Kasumi-1 (cell line): ENCODE results near the gene TMED10.
A peak's percentile ranks its signal among the peaks of the same experiment; 100 is the strongest.
"Not testable (repeated sequence)": the region's sequence is repeated elsewhere in the genome, so short reads cannot be mapped to it uniquely, and the experiment has no call there.

Experiments used
- DNase-seq, 2 experiments: peaks; one replicate each; lab custom pipeline; 2025; lab: John Stamatoyannopoulos, UW

TMED10 gene

DNA sequence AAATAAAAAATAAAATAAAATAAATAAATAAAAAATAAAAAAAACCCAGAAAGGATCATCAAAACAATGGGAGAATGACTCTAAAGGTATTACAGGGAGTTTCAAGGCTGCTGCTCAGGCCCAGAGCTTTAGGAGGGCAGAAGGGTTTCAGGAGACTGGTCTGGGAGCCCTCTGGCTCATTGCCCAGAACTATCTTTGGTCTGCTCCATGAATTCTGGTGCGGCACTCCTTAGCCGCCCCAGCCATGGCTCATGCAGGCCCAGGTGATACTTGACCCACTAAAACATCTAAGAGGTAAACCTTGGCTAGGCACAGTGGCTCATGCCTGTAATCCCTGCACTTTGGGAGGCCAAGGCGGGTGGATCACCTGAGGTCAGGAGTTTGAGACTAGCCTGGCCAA lies 14.7 kb upstream of the TMED10 start:
- DNase-seq = no peak

DNA sequence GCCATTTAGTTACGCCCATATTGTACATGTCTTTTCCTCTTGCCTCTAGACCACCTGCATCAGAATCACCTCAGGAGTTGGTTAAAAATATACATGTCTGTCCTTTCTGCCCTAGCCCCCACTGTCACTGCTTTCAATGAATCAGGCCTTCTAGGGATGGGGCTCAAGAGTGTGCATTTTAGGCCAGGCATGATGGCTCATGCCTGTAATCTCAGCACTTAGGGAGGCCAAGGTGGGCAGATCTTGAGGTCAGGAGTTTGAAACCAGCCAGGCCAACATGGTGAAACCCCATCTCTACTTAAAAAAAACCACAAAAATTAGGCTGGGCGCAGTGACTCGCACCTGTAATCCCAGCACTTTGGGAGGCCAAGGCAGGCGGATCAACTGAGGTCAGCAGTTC lies 13.6 kb upstream of the TMED10 start:
- DNase-seq = no peak

DNA sequence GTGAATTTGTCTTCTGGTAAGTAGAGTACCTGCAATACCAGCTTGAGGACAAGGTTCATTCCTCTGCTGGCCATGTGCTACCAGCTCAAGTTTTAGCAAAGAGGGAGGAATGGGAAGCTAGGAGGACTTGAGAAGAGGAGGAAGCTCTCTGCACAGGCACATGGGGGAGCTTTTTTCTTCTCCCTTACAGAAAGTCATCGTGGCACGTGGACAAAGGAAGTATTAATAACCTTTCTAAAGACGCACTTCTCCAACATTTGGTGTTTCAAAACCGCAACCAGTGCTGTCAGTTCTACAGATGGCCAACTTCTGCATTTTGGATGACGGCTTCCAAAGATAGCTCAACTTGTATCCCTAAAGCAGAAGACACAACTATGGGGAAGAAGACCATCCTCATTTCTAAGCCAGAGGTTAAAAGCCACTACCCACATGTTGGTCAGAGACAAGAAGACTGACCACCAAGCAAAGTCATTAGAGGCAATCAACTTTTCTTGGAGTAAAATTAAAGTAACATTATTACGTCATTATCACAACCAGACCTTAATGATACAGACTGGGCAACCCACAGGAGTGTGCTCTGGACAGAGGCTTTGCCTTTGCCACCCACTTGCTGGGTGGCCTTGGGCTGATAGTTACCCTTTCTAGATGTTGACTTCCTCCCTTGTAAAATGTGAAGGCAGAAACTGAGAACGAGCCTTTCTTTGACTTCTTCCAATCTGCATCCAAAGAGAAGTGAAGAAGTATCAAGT lies 12.3 kb upstream of the TMED10 start:
- DNase-seq = peak; percentile 98 to 99

DNA sequence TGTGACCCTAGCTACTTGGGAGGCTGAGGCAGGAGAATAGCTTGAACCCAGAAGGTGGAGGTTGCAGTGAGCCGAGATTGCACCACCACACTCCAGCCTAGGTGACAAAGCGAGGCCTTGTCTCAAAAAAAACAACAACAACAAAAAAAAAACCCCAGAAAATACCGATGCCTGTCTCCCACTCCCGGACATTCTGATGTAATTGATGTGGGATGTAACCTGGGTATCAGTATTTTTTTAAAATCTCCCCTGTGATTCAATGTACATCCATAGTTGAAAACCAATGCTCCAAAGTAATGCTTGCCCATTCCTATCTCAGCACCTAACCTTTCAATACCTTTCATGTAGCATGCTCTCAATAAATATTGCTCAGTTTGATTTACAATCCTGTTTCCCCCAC lies 11.7 kb upstream of the TMED10 start:
- no peak for DNase-seq

DNA sequence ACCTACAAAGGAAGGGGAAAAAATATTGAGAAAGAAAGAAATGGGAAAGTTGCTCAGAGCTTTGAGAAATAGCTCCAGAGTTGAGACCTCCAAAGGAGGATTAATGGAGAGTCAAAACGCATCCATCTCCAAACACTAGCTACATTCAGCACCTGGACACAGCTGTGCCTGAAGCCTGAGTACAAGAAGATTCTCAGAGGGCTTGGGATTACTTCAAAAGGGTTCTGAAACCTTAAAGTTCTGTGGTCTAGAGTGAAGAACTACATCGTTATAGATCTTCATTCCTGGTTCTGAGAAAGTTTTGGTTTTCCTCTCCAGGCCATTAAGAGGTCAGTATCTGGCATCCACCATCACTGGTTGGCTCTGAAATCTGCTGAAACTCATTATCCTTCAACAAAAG lies 10.5 kb upstream of the TMED10 start:
- no peak for DNase-seq

DNA sequence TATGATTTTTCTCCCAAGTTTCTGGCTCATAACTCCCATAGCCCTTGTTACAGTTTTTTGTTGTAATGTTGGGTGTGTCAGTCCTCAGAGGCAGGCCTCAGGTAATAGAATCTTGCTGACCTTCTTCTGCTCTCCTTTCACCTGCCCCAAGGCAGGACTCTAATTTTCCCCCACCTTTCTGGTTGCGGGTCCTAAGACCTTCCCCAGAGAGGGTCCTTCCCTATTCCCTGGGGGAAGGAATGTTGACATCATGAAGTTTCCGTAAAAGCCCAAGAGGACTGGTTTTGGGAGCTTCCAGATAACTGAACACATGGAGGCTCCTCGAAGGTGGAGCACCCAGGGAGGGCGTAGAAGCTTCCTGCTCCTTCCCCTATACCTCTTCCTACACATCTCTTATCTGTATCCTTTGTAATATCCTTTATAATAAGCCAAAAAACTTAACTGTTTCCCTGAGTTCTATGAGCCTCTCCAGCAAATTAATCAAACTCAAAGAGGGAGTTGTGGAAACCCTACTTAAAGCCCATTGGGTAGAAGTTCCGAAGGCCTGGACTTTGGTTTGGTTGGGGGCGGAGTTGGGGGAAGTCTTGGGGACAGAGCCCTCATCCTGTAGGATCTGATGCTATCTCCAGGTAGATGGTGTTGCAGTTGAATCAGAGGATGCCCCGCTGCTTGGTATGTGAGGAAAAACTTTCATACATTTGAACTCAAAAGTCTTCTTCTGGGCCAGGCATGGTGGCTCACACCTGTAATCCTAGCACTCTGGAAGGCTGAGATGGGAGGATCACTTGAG lies 9.0 kb upstream of the TMED10 start:
- no peak for DNase-seq

DNA sequence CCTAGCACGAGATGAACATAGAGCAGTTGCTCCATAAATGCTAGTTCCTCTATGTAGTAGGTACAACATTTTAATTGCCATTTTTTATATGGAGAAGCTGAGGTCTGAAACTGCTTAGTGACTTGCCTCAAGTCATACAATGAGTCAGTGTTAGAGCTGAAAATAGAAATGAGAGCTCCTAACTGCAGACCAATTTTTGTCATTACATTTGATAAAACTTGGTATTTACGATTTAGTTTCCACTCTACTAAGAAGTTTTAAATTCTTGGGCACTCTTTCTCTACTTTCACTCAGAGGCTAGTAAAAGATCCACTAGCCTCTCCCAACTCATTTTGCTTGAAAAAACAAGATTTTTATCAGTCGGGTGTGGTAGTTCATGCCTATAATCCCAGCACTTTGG lies 8.1 kb upstream of the TMED10 start:
- peak; percentile 22 to 38 for DNase-seq

DNA sequence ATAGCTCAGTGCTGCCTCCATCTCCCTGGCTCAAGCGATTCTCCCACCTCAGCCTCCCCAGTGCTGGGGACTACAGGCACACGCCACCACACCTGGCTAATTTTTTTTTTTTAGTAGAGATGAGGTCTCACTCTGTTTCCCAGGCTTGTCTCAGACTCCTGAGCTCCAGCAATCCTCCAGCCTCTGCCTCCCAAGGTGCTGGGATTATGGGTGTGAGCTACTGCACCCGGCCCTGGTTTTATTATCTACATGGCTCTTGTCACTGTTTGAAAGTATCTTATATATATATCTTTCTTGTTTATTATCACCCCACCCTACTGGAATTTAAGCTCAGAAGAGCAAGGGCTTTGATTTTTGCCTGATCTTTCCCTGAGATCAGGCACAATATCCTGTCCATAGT lies 7.6 kb upstream of the TMED10 start:
- no peak for DNase-seq

DNA sequence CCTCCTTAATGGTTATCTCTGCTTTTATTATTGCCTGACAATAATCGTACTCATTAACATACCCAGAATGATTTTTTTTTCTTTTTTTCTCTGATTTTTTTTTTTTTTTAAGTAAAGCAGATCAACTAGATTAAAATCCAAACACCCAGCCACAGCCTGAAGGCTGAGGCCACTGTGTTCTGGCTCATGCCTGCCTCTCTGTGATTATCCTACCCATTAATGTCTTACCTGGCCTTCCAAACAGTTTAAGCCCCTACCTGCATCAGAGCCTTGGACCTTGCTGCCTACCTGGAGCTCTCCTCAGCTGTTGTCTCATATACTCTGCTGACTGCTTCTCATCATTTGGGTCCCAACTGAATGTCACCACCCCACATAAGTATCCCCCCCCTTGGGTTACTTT lies 6.8 kb upstream of the TMED10 start:
- no peak for DNase-seq

DNA sequence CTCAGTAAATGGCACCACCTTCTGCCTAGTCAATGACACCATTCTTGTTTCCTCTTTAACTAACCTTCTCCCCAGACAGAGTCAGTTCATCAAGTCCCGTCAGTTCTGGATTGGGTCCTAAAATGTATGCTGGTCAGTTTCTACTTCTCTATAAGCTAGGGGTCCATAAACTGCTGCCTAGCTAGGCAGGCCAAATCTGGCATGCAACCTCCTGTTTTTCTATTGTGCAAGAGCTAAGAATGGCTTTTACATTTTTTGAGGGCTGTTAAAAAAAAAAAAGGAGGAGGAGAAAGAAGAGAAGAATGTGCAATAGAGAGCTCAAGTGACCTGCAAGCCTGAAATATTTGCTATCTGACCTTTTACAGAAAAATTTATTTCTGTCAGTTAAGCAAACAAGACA lies 6.4 kb upstream of the TMED10 start:
- no peak for DNase-seq

DNA sequence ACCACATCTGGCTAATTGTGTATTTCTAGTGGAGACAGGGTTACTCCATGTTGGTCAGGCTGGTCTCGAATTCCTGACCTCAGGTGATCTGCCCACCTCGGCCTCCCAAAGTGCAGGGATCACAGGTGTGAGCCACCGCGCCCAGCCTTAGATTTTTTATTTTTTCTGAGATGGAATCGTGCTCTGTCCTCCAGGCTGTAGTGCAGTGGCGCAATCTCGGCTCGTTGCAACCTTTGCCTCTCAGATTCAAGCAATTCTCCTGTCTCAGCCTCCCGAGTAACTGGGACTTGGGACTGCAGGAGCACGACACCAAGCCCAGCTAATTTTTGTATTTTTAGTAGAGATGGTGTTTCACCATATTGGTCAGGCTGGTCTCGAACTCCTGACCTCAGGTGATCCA lies 5.8 kb upstream of the TMED10 start:
- not testable (repeated sequence) for DNase-seq

DNA sequence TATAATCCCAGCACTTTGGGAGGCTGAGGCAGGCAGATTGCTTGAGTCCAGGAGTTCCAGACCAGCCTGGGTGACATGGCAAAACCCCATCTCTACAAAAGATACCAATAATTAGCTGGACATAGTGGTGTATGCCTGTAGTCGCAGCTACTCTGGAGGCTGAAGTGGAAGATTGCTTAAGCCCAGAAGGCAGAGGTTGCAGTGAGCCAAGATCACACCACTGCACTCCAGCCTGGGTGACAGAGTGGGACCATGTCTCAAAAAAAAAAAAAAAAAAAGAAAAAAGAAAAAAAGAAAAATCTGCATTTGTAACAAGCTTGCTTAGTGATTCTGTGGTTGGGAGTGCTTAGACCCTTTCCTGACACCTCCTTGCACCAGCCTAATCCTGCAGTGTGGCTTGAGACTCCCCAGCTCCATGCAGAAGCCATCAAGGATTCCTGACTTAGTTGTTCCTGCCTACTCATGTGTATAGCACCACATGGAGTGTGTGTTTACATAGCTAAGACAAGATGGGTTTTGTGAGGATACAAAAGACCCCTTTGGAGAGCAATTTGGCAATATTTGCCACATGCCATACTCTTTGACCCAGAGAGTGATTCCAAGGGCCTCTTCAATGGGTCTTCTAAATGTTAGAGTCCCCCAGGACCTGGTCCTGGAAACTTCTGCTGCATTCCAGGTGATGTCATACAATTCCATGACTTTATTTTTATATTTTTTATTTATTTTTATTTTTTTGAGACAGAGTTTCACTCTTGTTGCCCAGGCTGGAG lies 5.1 kb upstream of the TMED10 start:
- no peak for DNase-seq

DNA sequence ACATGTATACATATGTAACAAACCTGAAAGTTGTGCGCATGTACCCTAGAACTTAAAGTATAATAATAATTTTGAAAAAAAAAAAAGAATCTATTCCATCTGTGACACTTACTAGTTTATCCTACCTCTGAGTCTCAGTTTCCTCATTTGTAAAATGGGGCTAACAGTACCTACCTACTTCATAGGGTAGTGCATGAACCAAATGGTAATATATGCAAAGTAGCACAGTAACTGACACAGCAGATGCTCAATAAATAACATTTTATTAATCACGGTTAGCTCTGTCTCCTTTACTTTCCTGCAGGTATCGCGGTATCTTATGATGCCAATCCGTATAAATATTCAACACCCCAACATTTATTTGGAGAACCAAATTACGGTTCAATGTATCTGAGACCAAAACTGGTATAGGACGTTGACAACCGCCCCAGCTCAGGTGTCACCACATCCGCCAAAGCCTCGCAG lies 703 bp downstream of the TMED10 start:
- peak in 1 of 2 experiments; percentile 44 for DNase-seq

DNA sequence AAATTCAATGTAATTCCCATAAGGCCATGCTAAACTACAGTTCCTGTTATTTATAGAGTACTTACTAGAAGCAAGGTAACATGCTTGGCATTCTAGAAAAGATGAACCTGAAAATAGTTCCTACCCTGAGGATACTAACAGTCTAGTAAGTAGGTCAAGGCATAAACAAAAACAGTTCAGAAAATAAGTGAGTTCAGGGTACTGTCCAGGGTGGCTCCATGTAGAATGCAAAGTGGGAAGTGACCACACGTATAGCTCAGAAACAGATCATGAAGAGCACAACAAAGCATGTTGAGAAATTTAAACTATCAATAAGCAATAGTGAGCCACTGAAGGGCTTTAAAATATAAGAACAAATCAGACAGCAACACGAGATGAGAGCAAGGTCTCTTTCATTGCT lies 2.3 kb downstream of the TMED10 start:
- no peak for DNase-seq

DNA sequence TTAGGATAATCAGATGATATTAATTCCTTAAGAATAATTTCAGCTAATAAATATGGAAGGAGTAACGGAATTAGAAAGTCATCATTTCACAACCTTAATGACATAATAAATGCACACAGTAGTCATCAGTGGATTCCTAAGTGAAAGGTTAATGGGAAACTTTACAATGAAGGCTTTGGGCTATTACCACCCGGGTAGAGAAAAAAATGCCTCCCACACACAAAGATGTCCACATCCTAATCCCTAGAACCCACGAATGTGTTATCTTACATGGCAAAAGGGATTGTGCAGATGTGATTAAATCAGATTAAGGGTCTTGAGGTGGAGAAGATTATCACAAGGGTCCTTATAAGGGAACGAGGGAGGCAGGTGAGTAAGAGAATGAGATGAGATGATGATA lies 5.6 kb downstream of the TMED10 start:
- DNase-seq = no peak

DNA sequence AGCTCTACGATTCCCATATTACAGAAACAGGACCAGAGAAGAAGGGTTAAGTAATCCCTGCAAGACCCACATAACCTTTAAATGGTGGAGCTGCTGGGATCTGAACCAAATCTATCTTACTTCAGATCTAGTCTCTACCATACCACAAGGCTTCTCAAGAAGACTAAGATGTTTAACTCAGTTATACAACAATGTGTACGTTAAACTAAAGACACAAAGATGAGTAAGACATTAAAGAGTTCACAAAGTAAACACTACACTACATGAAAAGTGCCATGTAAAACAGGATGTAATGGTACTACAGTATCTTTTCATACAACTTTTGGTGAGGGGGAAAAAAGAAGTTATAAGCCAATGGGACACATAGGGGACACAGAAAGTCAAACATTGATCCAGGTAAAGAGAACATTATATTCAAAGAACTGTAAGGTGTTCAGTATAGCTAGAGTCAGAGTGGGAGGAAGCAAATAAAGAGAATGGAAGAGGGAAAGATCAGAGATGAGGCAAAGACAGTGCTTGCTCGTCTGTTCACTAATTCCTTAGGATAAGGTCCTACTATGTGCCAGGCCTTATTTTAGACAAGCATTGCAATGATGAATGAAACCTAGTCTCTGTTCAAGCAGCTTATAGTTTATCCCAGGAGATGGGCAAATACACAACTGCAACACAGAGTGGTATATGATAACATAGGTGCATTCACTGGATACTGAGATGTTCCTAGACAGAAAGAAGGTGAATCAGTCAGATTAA lies 7.7 kb downstream of the TMED10 start:
- no peak for DNase-seq

DNA sequence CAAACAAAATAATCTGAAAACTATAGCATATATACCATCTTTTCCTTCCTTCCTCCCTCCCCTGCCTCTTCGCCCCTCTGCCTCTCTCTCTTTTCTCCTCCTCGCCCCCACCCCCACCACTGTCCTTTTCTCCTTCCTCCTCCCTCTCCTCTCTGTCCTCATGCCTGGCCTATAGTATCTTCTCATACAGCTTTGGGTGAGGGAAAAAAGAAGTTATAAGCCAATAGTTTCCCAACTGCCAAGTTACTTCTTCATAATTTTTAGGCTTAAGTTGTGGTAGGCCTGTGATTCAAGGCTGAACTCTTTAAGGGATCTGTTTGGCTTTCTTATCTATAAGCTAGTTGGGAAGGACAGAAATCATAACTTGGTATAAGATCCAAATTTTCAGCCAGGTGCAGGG lies 9.1 kb downstream of the TMED10 start:
- no peak for DNase-seq

DNA sequence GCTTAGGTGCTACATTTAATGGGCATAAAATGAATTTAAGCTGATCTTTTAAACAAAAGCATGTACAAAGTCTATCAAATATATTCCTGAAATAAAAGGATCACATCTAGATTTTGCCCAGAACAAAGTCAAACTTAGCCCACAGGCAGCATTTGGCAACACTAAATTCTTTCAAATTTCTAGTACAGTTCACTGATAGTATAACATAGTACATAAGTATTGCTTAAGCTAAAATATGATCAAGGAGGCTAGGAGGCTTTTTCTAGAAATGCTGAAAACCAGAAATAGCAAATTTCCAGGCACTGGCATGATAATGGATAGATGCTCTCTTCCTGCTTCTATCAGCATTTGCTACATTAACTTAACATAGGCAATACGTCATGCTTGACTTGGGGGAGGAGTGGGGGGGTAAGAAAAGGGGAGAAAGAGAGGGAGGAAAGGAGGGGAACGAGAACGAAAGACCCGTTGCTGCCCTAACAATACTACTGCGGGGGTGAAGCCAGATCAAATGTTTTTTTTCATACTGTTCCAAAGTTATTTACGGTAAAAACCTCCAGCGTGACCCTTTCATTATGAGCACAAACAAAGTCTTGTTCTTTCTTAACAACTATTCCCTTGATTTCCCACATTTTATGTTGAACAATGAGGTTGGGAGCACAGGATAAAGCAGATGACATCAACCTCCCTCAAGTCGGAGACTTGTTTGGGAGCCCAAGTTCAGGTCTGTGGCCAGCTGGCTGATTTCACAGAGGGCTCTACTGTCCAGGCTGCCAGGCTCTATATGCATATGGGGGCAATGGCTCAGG lies 10.6 kb downstream of the TMED10 start:
- DNase-seq = no peak

DNA sequence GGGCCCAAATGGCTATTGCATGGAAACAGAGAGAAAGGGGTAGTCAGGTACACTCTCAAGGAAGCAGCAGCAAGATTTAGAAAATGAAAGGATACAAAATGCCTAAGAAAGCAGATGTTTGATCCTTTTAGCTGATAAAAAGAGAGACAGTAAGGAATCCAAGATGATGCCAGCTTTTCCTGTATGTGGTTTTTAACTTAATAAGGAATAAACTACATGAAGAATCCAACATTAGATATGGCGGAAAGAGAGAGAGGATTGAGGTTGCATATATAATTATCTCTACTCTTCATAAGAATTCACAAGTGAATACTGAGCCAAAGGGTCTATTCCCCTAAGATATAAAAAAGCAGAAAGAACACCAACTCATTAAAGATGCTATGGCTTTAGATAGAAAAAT lies 11.6 kb downstream of the TMED10 start:
- DNase-seq = no peak

DNA sequence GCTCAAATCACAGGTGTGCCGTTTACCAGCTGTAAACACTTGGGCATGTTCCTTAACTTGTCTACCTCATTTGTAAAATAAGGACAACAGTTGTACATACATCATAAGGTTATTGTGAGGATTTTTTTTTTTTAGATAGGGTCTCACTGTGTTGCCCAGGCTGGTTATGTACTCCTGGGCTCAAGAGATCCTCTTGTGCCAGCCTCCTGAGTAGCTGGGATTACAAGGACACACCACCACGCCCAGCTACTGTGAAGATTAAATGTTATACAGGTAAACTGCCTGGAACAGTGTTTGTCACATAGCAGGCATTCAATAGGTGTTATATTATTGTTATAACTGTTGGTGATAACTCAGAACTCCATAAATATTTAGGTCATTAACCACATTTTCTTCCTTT lies 12.7 kb downstream of the TMED10 start:
- DNase-seq = no peak

DNA sequence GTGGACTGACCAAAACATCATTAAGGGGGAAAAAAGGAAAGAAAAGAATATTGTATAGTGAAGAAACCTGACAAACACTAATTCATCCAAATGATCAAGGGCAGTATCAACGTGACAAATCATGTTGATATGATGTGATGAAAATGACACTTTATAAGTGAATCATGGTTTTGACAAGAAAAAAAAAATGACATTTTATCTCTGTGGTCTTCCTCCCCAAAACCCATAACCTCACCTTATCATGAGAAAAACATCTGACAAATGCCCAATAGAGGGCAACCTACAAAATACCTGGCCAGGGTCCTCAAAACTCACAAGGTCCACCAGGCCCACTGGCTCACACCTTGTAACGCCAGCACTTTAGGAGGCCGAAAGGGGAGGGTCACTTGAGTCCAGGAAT lies 13.8 kb downstream of the TMED10 start:
- DNase-seq = no peak
